ENCODE results near the gene SYNRG. TPM values are rescaled to one million over a fixed set of nuclear protein-coding genes. Genes with fewer than 3 reads are reported as not detected.

SYNRG gene
- total RNA-seq, 2 donors from 2014 or later: 28.9 to 34.1 TPM

- no peak for DNase-seq
- intact Hi-C loops (cut with DNase I): no loop called here
- H3K4me3 ChIP-seq: no peak overlapping the region
- no peak for TF ChIP-seq CTCF (IDR thresholded peaks at IDR 0.05)
- no peak overlapping the region for H3K9ac ChIP-seq (ENCODE audit: low read depth in 2 of 2, low read length in 2 of 2)
- no peaks in the 10 kb centered on the region for H3K9me3 ChIP-seq
- H3K4me1 ChIP-seq: no peaks in the 10 kb centered on the region
- H3K27ac ChIP-seq: no peak overlapping the region
- H3K27me3 ChIP-seq: no peaks in the 10 kb centered on the region
- H3K36me3 ChIP-seq: no peaks in the 10 kb centered on the region
Observed at GRCh38 chr17:37648555-37648954, 39.3 kb upstream of the SYNRG start.

GRCh38 chr17:37647856-37648255 lies 38.6 kb upstream of the SYNRG start:
- Histone ChIP-seq H3K27ac (no peak overlapping the region), H3K36me3 (no peaks in the 10 kb centered on the region), H3K4me3 (no peak overlapping the region), H3K27me3 (no peaks in the 10 kb centered on the region), H3K9me3 (no peaks in the 10 kb centered on the region), H3K9ac (ENCODE audit: low read depth in 2 of 2, low read length in 2 of 2) (no peak overlapping the region), H3K4me1 (no peaks in the 10 kb centered on the region)
- DNase-seq: no peak
- intact Hi-C loops (cut with DNase I): no loop called here
- TF ChIP-seq CTCF (IDR thresholded peaks at IDR 0.05): no peak

GRCh38 chr17:37643869-37644268 lies 34.7 kb upstream of the SYNRG start:
- TF ChIP-seq CTCF (IDR thresholded peaks at IDR 0.05): no peak
- no peaks in the 10 kb centered on the region for H3K36me3 ChIP-seq
- H3K4me1 ChIP-seq: peaks cover 9% of the 10 kb centered on the region
- peak overlapping the region in 1 of 2 donors; percentile 83 for H3K9ac ChIP-seq (ENCODE audit: low read depth in 2 of 2, low read length in 2 of 2)
- H3K4me3 ChIP-seq: no peak overlapping the region
- no peaks in the 10 kb centered on the region for H3K9me3 ChIP-seq
- H3K27ac ChIP-seq: no peak overlapping the region
- H3K27me3 ChIP-seq: no peaks in the 10 kb centered on the region
- intact Hi-C loops (cut with DNase I): no loop called here
- no peak for DNase-seq

GRCh38 chr17:37643118-37643766 lies 34.0 kb upstream of the SYNRG start, which contains the start of gene DDX52:
Gene DDX52, minus strand, starts transcription at chr17:37643446. Its CDS starts 26 bp downstream, at chr17:37643420.
- Histone ChIP-seq H3K9ac (ENCODE audit: low read depth in 2 of 2, low read length in 2 of 2) (peak within 1 kb of the TSS; percentile 81 to 83), H3K27ac (peak within 1 kb of the TSS; percentile 47), H3K4me3 (peak within 1 kb of the TSS; percentile 59), H3K27me3 (no peaks in the 10 kb centered on the region), H3K36me3 (no peaks in the 10 kb centered on the region), H3K4me1 (peaks cover 9% of the 10 kb centered on the region), H3K9me3 (no peaks in the 10 kb centered on the region)
- DNase-seq: peak; percentile 95
- TF ChIP-seq CTCF (IDR thresholded peaks at IDR 0.05): no peak
- intact Hi-C loops (cut with DNase I): no loop called here

GRCh38 chr17:37642681-37643080 lies 33.5 kb upstream of the SYNRG start:
- TF ChIP-seq CTCF (IDR thresholded peaks at IDR 0.05): no peak
- peaks cover 9% of the 10 kb centered on the region for H3K4me1 ChIP-seq
- no peaks in the 10 kb centered on the region for H3K27me3 ChIP-seq
- DNase-seq: no peak
- H3K9ac ChIP-seq (ENCODE audit: low read depth in 2 of 2, low read length in 2 of 2): peak overlapping the region; percentile 81 to 83
- H3K4me3 ChIP-seq: peak overlapping the region; percentile 59
- no peaks in the 10 kb centered on the region for H3K36me3 ChIP-seq
- peak overlapping the region; percentile 47 for H3K27ac ChIP-seq
- H3K9me3 ChIP-seq: no peaks in the 10 kb centered on the region
- intact Hi-C loops (cut with DNase I): no loop called here
